ENCODE measurements around the gene CYB561. TPM values are rescaled to one million over a fixed set of nuclear protein-coding genes. Genes with fewer than 3 reads are reported as not detected.

The CYB561 gene
- total RNA-seq, 1 experiment from 2014 or later, result 57.2 TPM

DNA sequence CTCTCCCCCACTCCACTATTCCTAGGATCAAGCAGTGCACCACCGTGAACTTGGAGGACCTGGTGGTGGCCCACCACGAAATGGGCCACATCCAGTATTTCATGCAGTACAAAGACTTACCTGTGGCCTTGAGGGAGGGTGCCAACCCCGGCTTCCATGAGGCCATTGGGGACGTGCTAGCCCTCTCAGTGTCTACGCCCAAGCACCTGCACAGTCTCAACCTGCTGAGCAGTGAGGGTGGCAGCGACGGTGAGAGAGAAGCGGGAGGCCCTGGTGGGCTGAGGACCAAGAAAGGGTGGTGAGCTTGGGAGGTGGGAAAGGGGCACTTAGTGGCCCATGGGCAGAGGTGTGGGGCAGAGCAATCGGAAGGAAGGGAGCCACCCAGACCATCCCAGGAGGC, 47.3 kb upstream of the CYB561 start:
- H3K4me1 Mint-ChIP-seq (ENCODE audit: insufficient read depth, unreplicated experiment), result no peaks in the 10 kb centered on the region
- H3K4me3 Mint-ChIP-seq (ENCODE audit: unreplicated experiment), result no peak overlapping the region
- H3K36me3 Mint-ChIP-seq (ENCODE audit: insufficient read depth, unreplicated experiment), result no peaks in the 10 kb centered on the region
- TF ChIP-seq, protein P1, sequence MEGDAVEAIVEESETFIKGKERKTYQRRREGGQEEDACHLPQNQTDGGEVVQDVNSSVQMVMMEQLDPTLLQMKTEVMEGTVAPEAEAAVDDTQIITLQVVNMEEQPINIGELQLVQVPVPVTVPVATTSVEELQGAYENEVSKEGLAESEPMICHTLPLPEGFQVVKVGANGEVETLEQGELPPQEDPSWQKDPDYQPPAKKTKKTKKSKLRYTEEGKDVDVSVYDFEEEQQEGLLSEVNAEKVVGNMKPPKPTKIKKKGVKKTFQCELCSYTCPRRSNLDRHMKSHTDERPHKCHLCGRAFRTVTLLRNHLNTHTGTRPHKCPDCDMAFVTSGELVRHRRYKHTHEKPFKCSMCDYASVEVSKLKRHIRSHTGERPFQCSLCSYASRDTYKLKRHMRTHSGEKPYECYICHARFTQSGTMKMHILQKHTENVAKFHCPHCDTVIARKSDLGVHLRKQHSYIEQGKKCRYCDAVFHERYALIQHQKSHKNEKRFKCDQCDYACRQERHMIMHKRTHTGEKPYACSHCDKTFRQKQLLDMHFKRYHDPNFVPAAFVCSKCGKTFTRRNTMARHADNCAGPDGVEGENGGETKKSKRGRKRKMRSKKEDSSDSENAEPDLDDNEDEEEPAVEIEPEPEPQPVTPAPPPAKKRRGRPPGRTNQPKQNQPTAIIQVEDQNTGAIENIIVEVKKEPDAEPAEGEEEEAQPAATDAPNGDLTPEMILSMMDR (IDR thresholded peaks at IDR 0.05; ENCODE audit: unreplicated experiment), result no peak
- no peaks in the 10 kb centered on the region for H3K9me3 Mint-ChIP-seq (ENCODE audit: unreplicated experiment)
- CTCF ChIA-PET, result interaction anchor here (4.6 kb wide), 1 partner anchor 14 kb away, joined by 27 read pairs; no protein-coding TSS in a partner anchor
- H3K27me3 Mint-ChIP-seq (ENCODE audit: insufficient read depth, unreplicated experiment), result peaks cover 16% of the 10 kb centered on the region
- intact Hi-C loops (cut with micrococcal nuclease), result no loop called here
- no peak overlapping the region for H3K27ac Mint-ChIP-seq (ENCODE audit: low read depth, unreplicated experiment)
- DNase-seq (ENCODE audit: unreplicated experiment), result no peak
- BruUV-seq (replicated peaks), result no TSS peak
- POLR2A ChIA-PET, result no interaction called here

DNA sequence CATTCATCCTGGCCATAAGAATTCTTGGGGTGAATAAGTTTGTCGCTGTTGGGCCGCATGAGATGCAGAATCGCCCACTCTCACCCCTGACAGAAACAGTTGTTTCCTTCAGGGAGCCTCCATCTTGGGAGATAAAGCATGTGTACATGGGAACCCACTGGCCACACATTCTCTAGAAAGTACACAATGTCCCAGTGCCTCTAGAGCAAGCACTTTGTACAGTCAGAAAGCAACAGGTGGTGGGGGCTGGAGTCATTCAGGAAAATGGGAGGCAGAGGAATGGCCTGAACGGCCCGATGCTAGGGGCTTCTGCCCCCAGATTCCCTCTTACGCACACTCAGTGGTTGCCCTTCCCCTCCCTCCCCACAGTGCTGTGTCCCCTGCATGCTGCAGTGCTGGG, 46.8 kb upstream of the CYB561 start:
- CTCF ChIA-PET, result no interaction called here
- intact Hi-C loops (cut with micrococcal nuclease), result no loop called here
- POLR2A ChIA-PET, result no interaction called here
- Mint-ChIP-seq H3K9me3 (ENCODE audit: unreplicated experiment) (no peaks in the 10 kb centered on the region), H3K27me3 (ENCODE audit: insufficient read depth, unreplicated experiment) (peaks cover 19% of the 10 kb centered on the region), H3K36me3 (ENCODE audit: insufficient read depth, unreplicated experiment) (no peaks in the 10 kb centered on the region), H3K27ac (ENCODE audit: low read depth, unreplicated experiment) (no peak overlapping the region), H3K4me1 (ENCODE audit: insufficient read depth, unreplicated experiment) (no peaks in the 10 kb centered on the region), H3K4me3 (ENCODE audit: unreplicated experiment) (no peak overlapping the region)
- TF ChIP-seq, protein P1 (IDR thresholded peaks at IDR 0.05; ENCODE audit: unreplicated experiment), result no peak
- BruUV-seq (replicated peaks), result no TSS peak
- no peak for DNase-seq (ENCODE audit: unreplicated experiment)

DNA sequence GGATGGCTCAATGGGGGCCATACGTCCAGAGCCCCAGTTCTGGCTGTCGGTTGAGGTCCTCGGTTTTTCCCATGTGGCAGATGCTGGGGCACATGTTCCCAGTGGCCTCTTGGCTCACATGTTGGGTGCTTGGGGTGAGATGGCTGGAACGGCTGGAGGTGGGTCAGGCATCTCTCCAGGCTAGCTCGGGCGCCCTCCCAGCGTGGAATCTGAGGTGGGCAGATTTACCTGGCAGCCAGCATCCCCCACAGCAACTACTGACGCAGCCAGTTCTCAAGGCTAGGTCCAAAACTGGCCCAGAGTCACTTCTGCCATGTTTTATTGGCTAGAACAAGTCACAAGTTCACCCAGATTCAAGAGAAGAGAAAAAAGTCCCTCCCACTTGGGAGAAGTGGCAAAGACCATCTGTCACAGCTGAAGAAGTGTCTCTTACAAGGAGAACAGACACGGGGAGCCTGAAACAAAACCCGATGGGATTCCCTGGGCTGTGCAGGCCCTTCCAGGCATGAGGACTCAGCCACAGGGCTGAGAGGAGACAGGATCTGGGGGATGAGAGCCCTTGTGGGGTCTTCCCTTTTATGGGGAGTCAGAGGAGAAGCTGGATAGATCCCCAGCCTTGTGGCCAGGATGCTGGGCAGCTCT, 46.0 kb upstream of the CYB561 start:
- DNase-seq (ENCODE audit: unreplicated experiment), result no peak
- intact Hi-C loops (cut with micrococcal nuclease), result no loop called here
- H3K4me1 Mint-ChIP-seq (ENCODE audit: insufficient read depth, unreplicated experiment), result no peaks in the 10 kb centered on the region
- peaks cover 19% of the 10 kb centered on the region for H3K27me3 Mint-ChIP-seq (ENCODE audit: insufficient read depth, unreplicated experiment)
- no peaks in the 10 kb centered on the region for H3K36me3 Mint-ChIP-seq (ENCODE audit: insufficient read depth, unreplicated experiment)
- CTCF ChIA-PET, result interaction anchor here (1.4 kb wide), 1 partner anchor 12 kb away, joined by 6 read pairs; no protein-coding TSS in a partner anchor
- POLR2A ChIA-PET, result no interaction called here
- H3K9me3 Mint-ChIP-seq (ENCODE audit: unreplicated experiment), result no peaks in the 10 kb centered on the region
- no peak overlapping the region for H3K27ac Mint-ChIP-seq (ENCODE audit: low read depth, unreplicated experiment)
- no TSS peak for BruUV-seq (replicated peaks)
- no peak overlapping the region for H3K4me3 Mint-ChIP-seq (ENCODE audit: unreplicated experiment)
- TF ChIP-seq, protein P1 (IDR thresholded peaks at IDR 0.05; ENCODE audit: unreplicated experiment), result no peak

- intact Hi-C loops (cut with micrococcal nuclease), result no loop called here
- CTCF ChIA-PET, result interaction anchor here (1.4 kb wide), 1 partner anchor 11 kb away, joined by 6 read pairs; no protein-coding TSS in a partner anchor
- H3K36me3 Mint-ChIP-seq (ENCODE audit: insufficient read depth, unreplicated experiment), result no peaks in the 10 kb centered on the region
- H3K9me3 Mint-ChIP-seq (ENCODE audit: unreplicated experiment), result no peaks in the 10 kb centered on the region
- no TSS peak for BruUV-seq (replicated peaks)
- H3K27me3 Mint-ChIP-seq (ENCODE audit: insufficient read depth, unreplicated experiment), result peaks cover 19% of the 10 kb centered on the region
- H3K4me3 Mint-ChIP-seq (ENCODE audit: unreplicated experiment), result no peak overlapping the region
- TF ChIP-seq, protein P1 (IDR thresholded peaks at IDR 0.05; ENCODE audit: unreplicated experiment), result no peak
- no peaks in the 10 kb centered on the region for H3K4me1 Mint-ChIP-seq (ENCODE audit: insufficient read depth, unreplicated experiment)
- no peak overlapping the region for H3K27ac Mint-ChIP-seq (ENCODE audit: low read depth, unreplicated experiment)
- POLR2A ChIA-PET, result no interaction called here
- DNase-seq (ENCODE audit: unreplicated experiment), result no peak
Observed at GRCh38 chr17:63491413-63491812, 45.3 kb upstream of the CYB561 start.

Measured in MCF 10A (cell line).